ENCODE measurements around the gene FOXL3. TPM values are rescaled to one million over a fixed set of nuclear protein-coding genes. Genes with fewer than 3 reads are reported as not detected.

The FOXL3 gene
- polyA plus RNA-seq, 1 of the 3 experiments (the other 2 are of a cell fraction), result not detected

DNA sequence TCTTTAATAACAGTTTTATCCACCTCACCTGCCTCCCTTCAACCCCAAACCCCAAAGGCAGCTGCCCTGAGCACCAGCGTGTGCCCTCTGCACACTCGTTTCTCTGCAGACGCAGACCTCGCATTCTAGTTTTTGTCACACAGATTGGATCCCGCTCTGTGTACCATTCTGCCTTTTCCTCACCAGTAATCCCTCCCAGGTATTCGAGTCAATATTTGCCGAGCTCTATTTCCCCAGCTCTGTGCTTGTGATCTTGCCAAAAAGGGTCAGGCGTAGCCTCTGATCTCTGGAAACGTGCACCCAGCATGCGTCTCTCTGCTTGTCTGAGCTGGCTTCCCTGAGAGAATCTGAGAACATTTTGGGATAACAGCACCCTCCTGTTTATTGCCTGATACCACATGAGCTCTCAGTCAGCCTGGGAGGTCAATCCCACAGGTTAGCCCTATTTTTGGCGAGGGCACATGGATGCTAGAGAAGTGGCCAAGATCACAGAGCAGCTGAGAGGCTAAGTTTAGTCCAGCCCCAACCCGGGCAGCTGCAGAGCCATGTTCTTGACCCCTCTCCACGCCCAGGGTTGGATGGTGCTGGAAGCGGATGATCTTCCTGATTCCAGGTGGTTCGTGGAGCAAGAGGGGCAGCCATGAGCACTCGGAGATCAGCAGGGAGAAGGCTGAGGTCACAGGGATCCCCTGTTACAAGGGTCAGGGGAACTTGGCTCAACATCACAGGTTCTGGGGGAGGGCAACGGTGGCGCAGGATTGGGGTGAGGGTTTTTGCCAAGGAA, 29.1 kb downstream of the FOXL3 start:
- H3K4me3 ChIP-seq (ENCODE audit: low read depth in 2 of 2, low read length in 1 of 2), result no peak overlapping the region
- ChIA-PET POLR2A (no interaction called here), CTCF (interaction anchor here (0.6 to 4.5 kb wide), 8 partner anchors 9 to 462 kb away, joined by 3 to 24 read pairs (median 4); no protein-coding TSS in a partner anchor)
- 44% methylated on average over 18 of the region's 18 CpGs for WGBS (ENCODE audit: low lambda C conversion rate)
- H3K9me3 ChIP-seq, result no peaks in the 10 kb centered on the region
- no peaks in the 10 kb centered on the region for H3K79me2 ChIP-seq (ENCODE audit: insufficient read depth)
- TF ChIP-seq, protein P1, sequence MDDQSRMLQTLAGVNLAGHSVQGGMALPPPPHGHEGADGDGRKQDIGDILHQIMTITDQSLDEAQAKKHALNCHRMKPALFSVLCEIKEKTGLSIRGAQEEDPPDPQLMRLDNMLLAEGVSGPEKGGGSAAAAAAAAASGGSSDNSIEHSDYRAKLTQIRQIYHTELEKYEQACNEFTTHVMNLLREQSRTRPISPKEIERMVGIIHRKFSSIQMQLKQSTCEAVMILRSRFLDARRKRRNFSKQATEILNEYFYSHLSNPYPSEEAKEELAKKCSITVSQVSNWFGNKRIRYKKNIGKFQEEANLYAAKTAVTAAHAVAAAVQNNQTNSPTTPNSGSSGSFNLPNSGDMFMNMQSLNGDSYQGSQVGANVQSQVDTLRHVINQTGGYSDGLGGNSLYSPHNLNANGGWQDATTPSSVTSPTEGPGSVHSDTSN (IDR thresholded peaks at IDR 0.05), result no peak
- TF ChIP-seq MEF2A (IDR thresholded peaks at IDR 0.05; ENCODE audit: borderline replicate concordance, low read depth), result no peak
- TF ChIP-seq, protein P2, sequence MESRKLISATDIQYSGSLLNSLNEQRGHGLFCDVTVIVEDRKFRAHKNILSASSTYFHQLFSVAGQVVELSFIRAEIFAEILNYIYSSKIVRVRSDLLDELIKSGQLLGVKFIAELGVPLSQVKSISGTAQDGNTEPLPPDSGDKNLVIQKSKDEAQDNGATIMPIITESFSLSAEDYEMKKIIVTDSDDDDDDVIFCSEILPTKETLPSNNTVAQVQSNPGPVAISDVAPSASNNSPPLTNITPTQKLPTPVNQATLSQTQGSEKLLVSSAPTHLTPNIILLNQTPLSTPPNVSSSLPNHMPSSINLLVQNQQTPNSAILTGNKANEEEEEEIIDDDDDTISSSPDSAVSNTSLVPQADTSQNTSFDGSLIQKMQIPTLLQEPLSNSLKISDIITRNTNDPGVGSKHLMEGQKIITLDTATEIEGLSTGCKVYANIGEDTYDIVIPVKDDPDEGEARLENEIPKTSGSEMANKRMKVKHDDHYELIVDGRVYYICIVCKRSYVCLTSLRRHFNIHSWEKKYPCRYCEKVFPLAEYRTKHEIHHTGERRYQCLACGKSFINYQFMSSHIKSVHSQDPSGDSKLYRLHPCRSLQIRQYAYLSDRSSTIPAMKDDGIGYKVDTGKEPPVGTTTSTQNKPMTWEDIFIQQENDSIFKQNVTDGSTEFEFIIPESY (IDR thresholded peaks at IDR 0.05; ENCODE audit: borderline replicate concordance, low read depth), result no peak
- no peak for TF ChIP-seq NFIC (IDR thresholded peaks at IDR 0.05; ENCODE audit: borderline replicate concordance)
- TF ChIP-seq, protein P3, sequence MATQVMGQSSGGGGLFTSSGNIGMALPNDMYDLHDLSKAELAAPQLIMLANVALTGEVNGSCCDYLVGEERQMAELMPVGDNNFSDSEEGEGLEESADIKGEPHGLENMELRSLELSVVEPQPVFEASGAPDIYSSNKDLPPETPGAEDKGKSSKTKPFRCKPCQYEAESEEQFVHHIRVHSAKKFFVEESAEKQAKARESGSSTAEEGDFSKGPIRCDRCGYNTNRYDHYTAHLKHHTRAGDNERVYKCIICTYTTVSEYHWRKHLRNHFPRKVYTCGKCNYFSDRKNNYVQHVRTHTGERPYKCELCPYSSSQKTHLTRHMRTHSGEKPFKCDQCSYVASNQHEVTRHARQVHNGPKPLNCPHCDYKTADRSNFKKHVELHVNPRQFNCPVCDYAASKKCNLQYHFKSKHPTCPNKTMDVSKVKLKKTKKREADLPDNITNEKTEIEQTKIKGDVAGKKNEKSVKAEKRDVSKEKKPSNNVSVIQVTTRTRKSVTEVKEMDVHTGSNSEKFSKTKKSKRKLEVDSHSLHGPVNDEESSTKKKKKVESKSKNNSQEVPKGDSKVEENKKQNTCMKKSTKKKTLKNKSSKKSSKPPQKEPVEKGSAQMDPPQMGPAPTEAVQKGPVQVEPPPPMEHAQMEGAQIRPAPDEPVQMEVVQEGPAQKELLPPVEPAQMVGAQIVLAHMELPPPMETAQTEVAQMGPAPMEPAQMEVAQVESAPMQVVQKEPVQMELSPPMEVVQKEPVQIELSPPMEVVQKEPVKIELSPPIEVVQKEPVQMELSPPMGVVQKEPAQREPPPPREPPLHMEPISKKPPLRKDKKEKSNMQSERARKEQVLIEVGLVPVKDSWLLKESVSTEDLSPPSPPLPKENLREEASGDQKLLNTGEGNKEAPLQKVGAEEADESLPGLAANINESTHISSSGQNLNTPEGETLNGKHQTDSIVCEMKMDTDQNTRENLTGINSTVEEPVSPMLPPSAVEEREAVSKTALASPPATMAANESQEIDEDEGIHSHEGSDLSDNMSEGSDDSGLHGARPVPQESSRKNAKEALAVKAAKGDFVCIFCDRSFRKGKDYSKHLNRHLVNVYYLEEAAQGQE (IDR thresholded peaks at IDR 0.05; ENCODE audit: low read depth, low read length), result no peak
- TF ChIP-seq JUND (IDR thresholded peaks at IDR 0.05), result no peak
- TF ChIP-seq EP300 (IDR thresholded peaks at IDR 0.05; ENCODE audit: borderline replicate concordance in 1 of 2, low read depth in 1 of 2, low read length in 1 of 2), result no peak
- TF ChIP-seq FOXM1 (IDR thresholded peaks at IDR 0.05; ENCODE audit: low read depth), result no peak
- no peak for TF ChIP-seq MXI1 (IDR thresholded peaks at IDR 0.05; ENCODE audit: low read depth, low read length)
- TF ChIP-seq, protein P4, sequence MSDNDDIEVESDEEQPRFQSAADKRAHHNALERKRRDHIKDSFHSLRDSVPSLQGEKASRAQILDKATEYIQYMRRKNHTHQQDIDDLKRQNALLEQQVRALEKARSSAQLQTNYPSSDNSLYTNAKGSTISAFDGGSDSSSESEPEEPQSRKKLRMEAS (IDR thresholded peaks at IDR 0.05; ENCODE audit: low read depth), result no peak
- no peak for TF ChIP-seq NRF1 (IDR thresholded peaks at IDR 0.05; ENCODE audit: low read depth, low read length)
- TF ChIP-seq CHD2 (IDR thresholded peaks at IDR 0.05; ENCODE audit: low read length, partially characterized antibody), result no peak
- no peak for TF ChIP-seq TEAD4 (IDR thresholded peaks at IDR 0.05; ENCODE audit: borderline replicate concordance, insufficient read depth)
- H3K27me3 ChIP-seq (ENCODE audit: insufficient read depth), result peaks cover 69% of the 10 kb centered on the region
- H3F3A ChIP-seq (replicated peaks; ENCODE audit: insufficient read depth), result no peaks in the 10 kb centered on the region
- no peak overlapping the region for H3K4me2 ChIP-seq
- no peak overlapping the region for H2AFZ ChIP-seq (ENCODE audit: low read depth)
- peaks cover 0 to 16% of the 10 kb centered on the region in 2 experiments; a peak in 1 of 4 replicates for H3K4me1 ChIP-seq (ENCODE audit: control insufficient read depth in 1 of 2, insufficient read depth in 2 of 2, low read depth in 1 of 2, low read length in 1 of 2)
- no peaks in the 10 kb centered on the region for H3K9me2 ChIP-seq
- DNase-seq, result no peak
- H3K9ac ChIP-seq, result no peak overlapping the region
- H3K36me3 ChIP-seq (replicated peaks in 1 of 2; ENCODE audit: control insufficient read depth in 1 of 2, insufficient read depth in 2 of 2, low read length in 1 of 2), result peaks cover 0 to 5% of the 10 kb centered on the region in 2 experiments
- H3K27ac ChIP-seq (ENCODE audit: low read depth in 2 of 2, low read length in 1 of 2), result no peak overlapping the region
- peaks cover 3% of the 10 kb centered on the region; the same call in 1 of the 2 replicates for H4K20me1 ChIP-seq (ENCODE audit: insufficient read depth)
